GM18951 (cell line): ENCODE measurements around the gene AGAP3.

Source experiments
- POLR2A ChIP-seq: IDR thresholded peaks from 4 replicates; pipeline ENCODE4 v1.6.1; 2011; ENCODE audit warnings: mild to moderate bottlenecking; ENCODE audit not compliant: insufficient read length, insufficient read depth; ENCODE audit errors: extremely low read depth
- in situ Hi-C: fragments of 300-500 bp; cut with MboI; formaldehyde crosslinking; loops from one replicate; pipeline ENCODE4 v1.12.0; 2022; ENCODE audit warnings: low sequenced_read_pairs, mixed read lengths, inconsistent platforms; ENCODE audit not compliant: unreplicated experiment

AGAP3 gene

GRCh38 chr7:151051108-151051507 lies 35.2 kb upstream of the AGAP3 start:
- in situ Hi-C loops = no loop called here
- TF ChIP-seq POLR2A = no peak

DNA sequence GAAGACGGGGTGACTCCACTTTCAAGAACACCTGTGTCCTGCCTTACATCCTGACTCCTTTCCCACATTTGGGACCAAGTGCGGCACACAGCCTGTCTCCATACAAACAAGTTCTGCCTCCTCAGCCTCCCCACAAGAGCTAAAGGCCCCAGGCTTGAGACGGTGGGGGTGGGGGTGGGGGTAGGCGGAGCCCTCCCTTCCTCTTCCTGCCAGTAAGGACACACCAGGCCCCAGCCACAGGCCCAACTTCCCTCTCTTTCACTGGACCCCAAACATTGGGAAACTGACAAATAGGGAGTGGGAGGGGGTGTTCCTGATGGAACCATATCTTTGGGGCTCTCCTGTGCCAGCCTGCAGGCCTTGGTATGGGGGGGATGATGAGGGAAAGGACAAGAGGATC lies 33.2 kb upstream of the AGAP3 start:
- TF ChIP-seq POLR2A = no peak
- in situ Hi-C loops = no loop called here

DNA sequence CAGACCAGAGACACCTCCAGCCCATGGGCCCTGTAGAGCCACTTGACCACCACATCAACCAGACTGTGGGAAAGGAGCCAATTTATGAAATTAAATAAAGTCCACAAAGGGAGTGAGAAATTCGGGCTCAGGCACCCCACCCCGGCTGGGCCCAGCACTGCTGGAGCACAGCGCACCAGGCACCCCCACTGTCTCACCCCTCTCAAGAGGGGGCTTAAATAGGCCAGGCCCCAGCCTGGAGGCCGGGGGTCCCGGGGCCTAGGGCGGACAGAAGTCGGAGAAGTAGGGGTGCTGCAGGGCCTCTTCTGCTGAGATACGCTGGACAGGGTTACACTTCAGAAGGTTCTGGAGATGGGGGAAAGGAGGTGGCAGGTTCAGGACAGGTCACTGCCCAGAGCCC lies 32.5 kb upstream of the AGAP3 start:
- in situ Hi-C loops = no loop called here
- no peak for TF ChIP-seq POLR2A

DNA sequence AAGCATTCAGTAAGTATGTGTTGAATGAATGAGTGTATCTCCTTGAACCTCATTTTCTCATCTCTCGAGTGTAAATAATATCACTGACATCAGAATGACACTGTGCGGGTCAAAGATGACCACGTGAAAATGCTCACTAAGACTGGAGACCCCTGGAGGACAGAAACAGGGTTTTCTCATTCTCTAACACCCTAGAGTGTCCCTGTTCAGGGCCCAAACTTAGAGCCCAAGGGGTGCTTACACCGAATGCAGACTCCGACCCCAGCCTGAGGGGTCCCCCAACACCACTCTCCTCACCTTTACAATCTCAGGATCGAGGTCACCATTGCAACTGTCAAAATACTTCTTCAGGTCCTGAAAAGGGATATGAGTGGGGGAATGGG lies 30.0 kb upstream of the AGAP3 start:
- in situ Hi-C loops = no loop called here
- TF ChIP-seq POLR2A = no peak

GRCh38 chr7:151056666-151057505 lies 29.4 kb upstream of the AGAP3 start:
- in situ Hi-C loops = no loop called here
- no peak for TF ChIP-seq POLR2A

DNA sequence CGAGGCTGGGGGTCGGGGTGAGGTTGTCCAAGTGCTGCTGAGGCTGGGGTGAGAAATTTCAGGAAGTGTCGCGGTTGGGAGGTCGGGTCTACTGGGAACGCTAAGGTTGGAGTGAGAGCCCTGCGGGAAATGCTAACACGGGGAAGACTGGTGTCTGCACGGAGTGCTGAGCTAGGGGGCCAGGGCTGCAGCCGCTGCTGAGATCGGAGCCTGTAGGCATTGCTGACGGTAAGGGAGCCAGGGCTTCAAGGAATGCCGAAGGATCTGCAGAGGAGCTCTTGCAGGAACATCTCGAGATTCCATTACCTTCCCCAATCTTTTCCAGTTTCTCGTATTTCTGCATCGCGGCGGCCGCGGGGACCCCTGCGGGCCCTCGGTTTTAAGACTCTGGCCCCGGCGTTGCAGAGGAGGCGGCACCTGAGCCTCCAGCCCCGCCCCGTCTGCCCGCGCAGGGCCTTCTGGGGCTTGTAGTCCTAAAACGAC lies 28.7 kb upstream of the AGAP3 start, which contains the start of gene CDK5:
CDK5 (minus strand) TSS at position 392 of the 483 bp plus-strand sequence; CDS start at position 343, 49 bp downstream.
- TF ChIP-seq POLR2A = no peak
- in situ Hi-C loops = no loop called here

GRCh38 chr7:151057989-151058780 lies 28.1 kb upstream of the AGAP3 start:
- peak; percentile 64 for TF ChIP-seq POLR2A
- in situ Hi-C loops = no loop called here

DNA sequence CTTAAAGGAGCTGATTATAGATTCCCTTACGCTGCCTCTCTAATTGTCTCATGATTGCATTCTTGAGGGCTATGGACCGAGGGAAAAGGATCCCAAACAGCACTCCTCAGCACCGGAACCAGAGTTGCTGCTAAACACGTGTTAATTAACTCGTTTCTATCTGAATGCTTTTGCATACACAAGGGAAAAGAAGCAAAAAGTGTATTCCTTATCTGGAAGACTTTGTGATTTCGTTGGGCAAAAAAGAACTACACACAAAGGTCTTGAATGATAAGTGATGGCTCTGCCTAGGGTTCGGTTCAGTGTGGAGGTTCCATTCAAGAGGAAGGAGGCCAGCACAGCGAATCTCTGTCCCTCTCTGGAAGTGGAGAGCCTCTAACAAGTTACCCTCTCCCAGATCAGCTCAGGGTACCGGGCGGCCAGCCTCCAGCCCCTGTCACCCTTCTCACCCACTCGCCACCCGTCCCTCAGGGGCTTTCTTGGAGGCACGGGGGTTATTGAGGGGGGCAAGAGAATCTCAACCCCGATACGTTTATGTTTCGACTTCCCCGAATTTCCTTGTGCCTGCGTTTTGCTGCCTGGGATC lies 27.4 kb upstream of the AGAP3 start:
- in situ Hi-C loops = no loop called here
- no peak for TF ChIP-seq POLR2A

- TF ChIP-seq POLR2A = peak; percentile 66
- in situ Hi-C loops = no loop called here
Measured at GRCh38 chr7:151059367-151060112, 26.7 kb upstream of the AGAP3 start, which contains the start of gene SLC4A2. SLC4A2 (plus strand) TSS chr7:151059589; CDS start chr7:151061988, 2,399 bp downstream.

- TF ChIP-seq POLR2A = no peak
- in situ Hi-C loops = no loop called here
Measured at GRCh38 chr7:151060113-151060415, 26.2 kb upstream of the AGAP3 start.

DNA sequence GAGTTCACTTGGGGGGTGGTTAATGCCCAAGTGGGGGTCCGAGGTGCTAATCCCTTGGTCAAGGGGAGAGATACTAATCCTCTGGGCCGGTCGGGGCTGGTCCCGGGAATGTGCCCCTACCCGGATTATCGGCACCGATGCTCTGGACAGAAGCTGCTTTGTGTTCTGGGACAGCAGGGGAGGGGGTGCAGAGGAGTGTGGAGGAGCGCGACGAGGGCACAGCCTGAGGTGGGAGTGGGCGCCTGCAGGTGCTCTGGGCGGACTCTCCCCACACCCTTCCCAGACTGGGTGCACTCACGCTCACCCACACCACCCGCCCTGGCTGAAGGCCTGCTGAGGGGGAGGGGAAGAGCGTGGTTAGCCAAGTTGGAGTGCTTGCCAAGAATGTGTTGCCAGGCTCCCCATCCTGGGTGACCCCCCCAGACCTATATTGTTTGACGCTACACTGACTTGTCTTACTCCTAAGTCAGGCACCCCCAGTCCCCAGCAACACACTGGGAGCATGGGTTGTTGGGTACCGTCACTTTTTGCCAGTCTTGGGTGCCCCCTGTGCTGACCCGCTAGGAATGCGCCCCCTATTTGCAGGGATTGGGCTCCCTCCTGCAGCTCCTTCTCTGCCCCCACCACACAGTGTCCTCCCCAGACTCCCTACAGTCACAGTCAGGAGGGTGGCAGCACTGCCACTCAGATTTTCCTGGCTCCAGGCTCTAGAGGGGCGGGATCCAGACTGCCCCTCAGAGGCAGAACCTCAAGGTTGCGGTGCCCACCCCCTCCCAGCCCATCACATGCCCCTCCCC lies 25.7 kb upstream of the AGAP3 start:
- in situ Hi-C loops = no loop called here
- no peak for TF ChIP-seq POLR2A
